ENCODE measurements around the gene AHDC1. TPM values are rescaled to one million over a fixed set of nuclear protein-coding genes. Genes with fewer than 3 reads are reported as not detected.
A peak's percentile ranks its signal among the peaks of the same experiment; 100 is the strongest.
"Not testable (repeated sequence)": the region's sequence is repeated elsewhere in the genome, so short reads cannot be mapped to it uniquely, and the experiment has no call there.

The AHDC1 gene
- polyA plus RNA-seq, 2 of the 4 experiments (the other 2 are of a cell fraction) = 1.3 to 11.5 TPM

- no peak for TF ChIP-seq MAFK (IDR thresholded peaks at IDR 0.05; ENCODE audit: partially characterized antibody)
These were observed 19.6 kb upstream of the AHDC1 start (continued) for GRCh38 chr1:27623327-27624212.

GRCh38 chr1:27622828-27623227, 18.9 kb upstream of the AHDC1 start:
- H3K4me2 ChIP-seq = no peak overlapping the region
- CTCF ChIA-PET = interaction anchor here (8.8 kb wide), 1 partner anchor 15 kb away, joined by 61 read pairs; no protein-coding TSS in a partner anchor
- peaks cover 4% of the 10 kb centered on the region; the same call in 1 of the 3 replicates for H3K4me1 ChIP-seq
- no peak for ATAC-seq
- WGBS (ENCODE audit: missing lambda C conversion rate) = 85% methylated on average over 2 of the region's 4 CpGs
- no peaks in the 10 kb centered on the region for H3K9me3 ChIP-seq
- H3K27ac ChIP-seq = no peak overlapping the region
- no peak for DNase-seq (ENCODE audit: low read depth in 1 of 2, low spot score in 1 of 2)
- H3K4me3 ChIP-seq = no peak overlapping the region
- no peak for FAIRE-seq
- no peak for TF ChIP-seq SMC3 (IDR thresholded peaks at IDR 0.05)
- no peak for TF ChIP-seq RAD21 (conservative IDR thresholded peaks at IDR 0.05 in 1 of 2, IDR thresholded peaks at IDR 0.05 in 1 of 2)
- no peak for TF ChIP-seq CBX2 (IDR thresholded peaks at IDR 0.05; ENCODE audit: borderline replicate concordance, low read depth)
- no peak for TF ChIP-seq ZFP36 (IDR thresholded peaks at IDR 0.05; ENCODE audit: borderline replicate concordance, partially characterized antibody)
- no peak for TF ChIP-seq HES2 (IDR thresholded peaks at IDR 0.05)
- no peak for TF ChIP-seq ZNF302 (CRISPR knock-in tag; IDR thresholded peaks at IDR 0.05)
- TF ChIP-seq CBX8 (IDR thresholded peaks at IDR 0.05) = no peak
- TF ChIP-seq HOXB5 (CRISPR knock-in tag; IDR thresholded peaks at IDR 0.05) = no peak
- POLR2A ChIA-PET = no interaction called here

DNA sequence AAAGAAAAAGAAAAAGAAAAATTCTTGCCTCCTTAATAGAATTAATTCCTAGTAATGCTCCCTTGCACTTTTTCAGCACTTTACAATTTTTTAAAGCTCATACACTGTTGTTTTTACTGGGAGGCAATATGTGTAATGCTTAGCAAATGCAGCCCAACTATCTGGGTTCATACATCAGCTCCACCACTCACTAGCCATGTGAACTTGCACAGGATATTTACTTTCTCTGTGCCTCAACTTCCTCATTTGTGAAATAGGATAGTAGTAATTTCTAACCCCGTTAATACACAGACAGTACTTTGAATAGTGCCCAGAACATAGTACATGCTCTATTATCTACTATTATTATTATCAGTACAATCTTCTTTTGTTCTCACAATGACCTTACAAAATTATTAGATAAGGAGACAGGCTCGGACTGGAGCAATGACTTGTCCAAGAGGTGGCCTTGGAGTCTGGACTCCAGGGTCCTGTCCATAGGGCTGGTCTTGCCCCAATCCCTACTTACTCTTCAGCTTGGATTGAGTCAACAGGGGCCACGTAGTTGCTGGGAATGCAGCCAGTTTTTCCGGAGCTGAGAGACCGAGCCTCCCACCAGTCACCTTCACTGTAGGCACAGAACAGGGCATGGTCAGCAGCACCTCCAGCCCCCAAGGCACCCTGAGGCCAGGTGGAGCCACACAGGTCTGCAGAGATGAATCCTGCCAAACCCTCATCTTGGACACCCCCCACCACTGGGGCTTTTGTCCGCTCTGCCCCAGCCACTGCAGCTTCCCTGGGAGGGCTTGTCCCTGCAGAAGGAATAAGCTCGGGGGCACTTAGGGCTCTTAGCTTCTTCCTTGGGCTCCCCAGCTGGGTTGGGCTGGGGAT, 17.3 kb upstream of the AHDC1 start:
- peak in 1 of 2 experiments; percentile 60; a peak in 2 of 6 replicates for ATAC-seq
- Histone ChIP-seq H3K4me3 (no peak overlapping the region), H3K9me3 (no peaks in the 10 kb centered on the region), H3K27ac (no peak overlapping the region), H3K4me2 (no peak overlapping the region), H3K4me1 (peaks cover 4% of the 10 kb centered on the region; the same call in 1 of the 3 replicates)
- 58% methylated on average over 2 of the region's 7 CpGs for WGBS (ENCODE audit: missing lambda C conversion rate)
- TF ChIP-seq PHF8 (IDR thresholded peaks at IDR 0.05; ENCODE audit: borderline replicate concordance, low read depth) = no peak
- TF ChIP-seq, protein P1, sequence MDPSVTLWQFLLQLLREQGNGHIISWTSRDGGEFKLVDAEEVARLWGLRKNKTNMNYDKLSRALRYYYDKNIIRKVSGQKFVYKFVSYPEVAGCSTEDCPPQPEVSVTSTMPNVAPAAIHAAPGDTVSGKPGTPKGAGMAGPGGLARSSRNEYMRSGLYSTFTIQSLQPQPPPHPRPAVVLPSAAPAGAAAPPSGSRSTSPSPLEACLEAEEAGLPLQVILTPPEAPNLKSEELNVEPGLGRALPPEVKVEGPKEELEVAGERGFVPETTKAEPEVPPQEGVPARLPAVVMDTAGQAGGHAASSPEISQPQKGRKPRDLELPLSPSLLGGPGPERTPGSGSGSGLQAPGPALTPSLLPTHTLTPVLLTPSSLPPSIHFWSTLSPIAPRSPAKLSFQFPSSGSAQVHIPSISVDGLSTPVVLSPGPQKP (IDR thresholded peaks at IDR 0.05; ENCODE audit: low read depth, low read length) = no peak
- CTCF ChIA-PET = interaction anchor here (0.7 to 8.8 kb wide), 7 partner anchors 13 to 64 kb away, joined by 3 to 61 read pairs (median 3); no protein-coding TSS in a partner anchor
- POLR2A ChIA-PET = interaction anchor here (0.7 kb wide), 1 partner anchor 21 kb away, joined by 4 read pairs; no protein-coding TSS in a partner anchor
- no peak for DNase-seq (ENCODE audit: low read depth in 1 of 2, low spot score in 1 of 2)
- no peak for FAIRE-seq

- FAIRE-seq; H3K4me3 ChIP-seq; H3K4me1 ChIP-seq; POLR2A ChIA-PET; H3K4me2 ChIP-seq; ATAC-seq; H3K9me3 ChIP-seq; H3K27ac ChIP-seq; DNase-seq (ENCODE audit: low read depth in 1 of 2, low spot score in 1 of 2); TF ChIP-seq FOSL2 (IDR thresholded peaks at IDR 0.05): not testable (repeated sequence)
- CTCF ChIA-PET = interaction anchor here (1.0 to 8.8 kb wide), 3 partner anchors 12 to 228 kb away, joined by 3 to 61 read pairs (median 5); no protein-coding TSS in a partner anchor
- peak; percentile 3; the same call in 1 of the 2 replicates for TF ChIP-seq FOSL2 (CRISPR knock-in tag; IDR thresholded peaks at IDR 0.05)
- 82% methylated on average over 7 of the region's 7 CpGs for WGBS (ENCODE audit: missing lambda C conversion rate)
These were observed 16.0 kb upstream of the AHDC1 start for GRCh38 chr1:27619782-27620438.

Measured in A549 (cell line).